ENCODE measurements around the gene STIMATE.

DNA sequence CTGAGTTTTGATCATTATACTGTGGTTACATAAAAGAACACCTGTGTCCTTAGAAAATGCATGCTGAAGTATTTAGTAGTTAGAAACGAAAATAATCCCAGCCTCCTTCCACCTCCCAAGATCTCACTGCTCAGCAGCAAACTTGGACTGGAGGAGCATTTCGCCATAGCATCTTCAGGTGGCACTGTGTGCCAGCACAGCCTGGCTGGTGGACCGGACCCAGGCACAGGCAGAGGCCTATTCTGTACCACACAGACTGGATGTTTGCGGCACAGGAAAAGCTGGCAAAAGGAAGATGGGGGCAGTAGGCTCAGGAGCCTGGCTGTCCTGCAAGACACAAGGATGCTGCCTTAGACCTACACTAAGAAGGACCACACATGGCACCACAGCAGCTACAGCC, 10.2 kb downstream of the STIMATE start:
- TF ChIP-seq TCF7L2 (IDR thresholded peaks at IDR 0.05; ENCODE audit: low read depth, low read length) (no peak), SIN3A (IDR thresholded peaks at IDR 0.05; ENCODE audit: borderline replicate concordance, insufficient read depth, low read depth, low read length) (no peak), POLR2AphosphoS5 (IDR thresholded peaks at IDR 0.05; ENCODE audit: low read depth, low read length) (no peak)
- TF ChIP-seq, protein P1, sequence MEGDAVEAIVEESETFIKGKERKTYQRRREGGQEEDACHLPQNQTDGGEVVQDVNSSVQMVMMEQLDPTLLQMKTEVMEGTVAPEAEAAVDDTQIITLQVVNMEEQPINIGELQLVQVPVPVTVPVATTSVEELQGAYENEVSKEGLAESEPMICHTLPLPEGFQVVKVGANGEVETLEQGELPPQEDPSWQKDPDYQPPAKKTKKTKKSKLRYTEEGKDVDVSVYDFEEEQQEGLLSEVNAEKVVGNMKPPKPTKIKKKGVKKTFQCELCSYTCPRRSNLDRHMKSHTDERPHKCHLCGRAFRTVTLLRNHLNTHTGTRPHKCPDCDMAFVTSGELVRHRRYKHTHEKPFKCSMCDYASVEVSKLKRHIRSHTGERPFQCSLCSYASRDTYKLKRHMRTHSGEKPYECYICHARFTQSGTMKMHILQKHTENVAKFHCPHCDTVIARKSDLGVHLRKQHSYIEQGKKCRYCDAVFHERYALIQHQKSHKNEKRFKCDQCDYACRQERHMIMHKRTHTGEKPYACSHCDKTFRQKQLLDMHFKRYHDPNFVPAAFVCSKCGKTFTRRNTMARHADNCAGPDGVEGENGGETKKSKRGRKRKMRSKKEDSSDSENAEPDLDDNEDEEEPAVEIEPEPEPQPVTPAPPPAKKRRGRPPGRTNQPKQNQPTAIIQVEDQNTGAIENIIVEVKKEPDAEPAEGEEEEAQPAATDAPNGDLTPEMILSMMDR (IDR thresholded peaks at IDR 0.05) = no peak

Measured in Panc1 (cell line).